HepG2 (cell line): Measurements from ENCODE around the gene ERFL. TPM values are rescaled to one million over a fixed set of nuclear protein-coding genes. Genes with fewer than 3 reads are reported as not detected.

ENCODE experiments used
- AHR ChIP-seq: IDR thresholded peaks from 2 replicates; pipeline ENCODE4 v1.6.1; 2018; ENCODE audit warnings: missing genetic modification reagents, missing compliant biosample characterization
- BRD4 ChIP-seq: sonication (generic); formaldehyde crosslinking; IDR thresholded peaks from 2 replicates; pipeline ENCODE4 v1.4.0; 2020; ENCODE audit warnings: missing genetic modification reagents
- CCAR2 ChIP-seq: fragments of 200-400 bp; formaldehyde crosslinking; optimal IDR thresholded peaks from 2 replicates; pipeline ENCODE3; 2018; ENCODE audit warnings: low read depth, mild to moderate bottlenecking, low read length, moderate library complexity
- KDM1A ChIP-seq: IDR thresholded peaks from 2 replicates; pipeline ENCODE4 v1.6.1; 2016; ENCODE audit warnings: missing compliant biosample characterization
- MEIS1 ChIP-seq: sonication (generic); formaldehyde crosslinking; IDR thresholded peaks from 2 replicates; pipeline ENCODE4 v1.9.0; 2021; ENCODE audit warnings: mild to moderate bottlenecking, missing genetic modification reagents, moderate library complexity, borderline replicate concordance
- NFRKB ChIP-seq: fragments of 450-650 bp; IDR thresholded peaks from 2 replicates; pipeline ENCODE4 v1.6.1; 2017
- NFYB ChIP-seq: sonication (generic); formaldehyde crosslinking; IDR thresholded peaks from 2 replicates; pipeline ENCODE4 v1.4.0; 2020; ENCODE audit warnings: missing genetic modification reagents
- ONECUT2 ChIP-seq: sonication (generic); formaldehyde crosslinking; IDR thresholded peaks from 2 replicates; pipeline ENCODE4 v1.4.0; 2020; ENCODE audit warnings: missing genetic modification reagents
- PHB2 ChIP-seq: fragments of 450-650 bp; IDR thresholded peaks from 2 replicates; pipeline ENCODE4 v1.6.1; 2018; ENCODE audit not compliant: partially characterized antibody
- RARA ChIP-seq: IDR thresholded peaks from 2 replicates; pipeline ENCODE4 v1.6.1; 2016; ENCODE audit warnings: missing genetic modification reagents, missing compliant biosample characterization
- SALL1 ChIP-seq: sonication (generic); formaldehyde crosslinking; IDR thresholded peaks from 2 replicates; pipeline ENCODE4 v1.8.0; 2022; ENCODE audit warnings: mild to moderate bottlenecking, missing genetic modification reagents
- SP1 ChIP-seq, 2 experiments: fragments of 450-650 bp in 1 of 2; sonication (generic) in 1 of 2; formaldehyde crosslinking in 1 of 2; IDR thresholded peaks; 2 replicates each; pipeline versions ENCODE4 v1.4.0 to v1.6.1; 2016 to 2020; ENCODE audit warnings: missing genetic modification reagents in 1 of 2
- U2AF2 ChIP-seq: fragments of 200-400 bp; formaldehyde crosslinking; IDR thresholded peaks from 2 replicates; pipeline ENCODE4 v1.6.1; 2017; ENCODE audit warnings: low read depth, mild to moderate bottlenecking, low read length
- ZMYM2 ChIP-seq: sonication (generic); formaldehyde crosslinking; IDR thresholded peaks from 2 replicates; pipeline ENCODE4 v1.8.0; 2022; ENCODE audit warnings: mild to moderate bottlenecking, missing genetic modification reagents
- ZNF326 ChIP-seq: sonication (generic); formaldehyde crosslinking; IDR thresholded peaks from 2 replicates; pipeline ENCODE4 v1.4.0; 2020; ENCODE audit warnings: missing genetic modification reagents, borderline replicate concordance
- ZNF737 ChIP-seq: sonication (generic); formaldehyde crosslinking; IDR thresholded peaks from 2 replicates; pipeline ENCODE4 v1.5.0; 2020; ENCODE audit warnings: missing genetic modification reagents, mild to moderate bottlenecking, borderline replicate concordance
- ZNF747 ChIP-seq: sonication (generic); formaldehyde crosslinking; IDR thresholded peaks from 2 replicates; pipeline ENCODE4 v1.8.1; 2023; ENCODE audit warnings: missing genetic modification reagents, mild to moderate bottlenecking, borderline replicate concordance
- ZNF883 ChIP-seq: sonication (generic); formaldehyde crosslinking; IDR thresholded peaks from 2 replicates; pipeline ENCODE4 v1.5.1; 2020; ENCODE audit warnings: mild to moderate bottlenecking, missing genetic modification reagents; ENCODE audit errors: not compliant biosample characterization
- ZSCAN25 ChIP-seq: sonication (generic); formaldehyde crosslinking; IDR thresholded peaks from 2 replicates; pipeline ENCODE4 v1.8.0; 2022; ENCODE audit warnings: mild to moderate bottlenecking, missing genetic modification reagents
- polyA plus RNA-seq, 8 experiments: library from polyadenylated mRNA; depleted of rRNA in 3 of 8; stranded (reverse) in 7 of 8; unstranded in 1 of 8; fragments of >200 nt; fragmentation: Illumina TruSeq in 4 of 8; extraction: Trizol in 4 of 8; gene quantifications; 2 replicates each; pipeline versions ENCODE4 v1.2.1 to v1.2.3, GENCODE V29; 2011 to 2016; ENCODE audit warnings: low read depth in 4 of 8, missing spikeins in 1 of 8, mixed read lengths in 1 of 8; ENCODE audit not compliant: insufficient read depth in 1 of 8
- total RNA-seq, 5 experiments: library from RNA; depleted of rRNA; stranded (reverse); fragments of >200 nt; fragmentation: Illumina TruSeq; extraction: Trizol; gene quantifications; 2 replicates each; pipeline ENCODE4 v1.2.3, GENCODE V29; 2016; ENCODE audit warnings: low read depth in 1 of 5
- TF ChIP-seq, protein P1 (sequence below): sonication (generic); formaldehyde crosslinking; IDR thresholded peaks from 2 replicates; pipeline ENCODE4 v1.8.1; 2023; ENCODE audit warnings: mild to moderate bottlenecking, moderate library complexity, missing genetic modification reagents
- TF ChIP-seq, protein P2 (sequence below): sonication (generic); formaldehyde crosslinking; IDR thresholded peaks from 2 replicates; pipeline ENCODE4 v1.4.0; 2020; ENCODE audit warnings: missing genetic modification reagents, low read depth, mild to moderate bottlenecking, borderline replicate concordance
- TF ChIP-seq, protein P3 (sequence below): sonication (generic); formaldehyde crosslinking; IDR thresholded peaks from 2 replicates; pipeline ENCODE4 v1.4.0; 2020; ENCODE audit warnings: missing genetic modification reagents
- TF ChIP-seq, protein P4 (sequence below): sonication (generic); formaldehyde crosslinking; IDR thresholded peaks from 2 replicates; pipeline ENCODE4 v1.4.0; 2020; ENCODE audit warnings: missing genetic modification reagents
- TF ChIP-seq, protein P5 (sequence below): sonication (generic); formaldehyde crosslinking; conservative IDR thresholded peaks from 2 replicates; pipeline ENCODE4 v1.8.0; 2022; ENCODE audit warnings: missing genetic modification reagents

ERFL gene
- total and polyA plus RNA-seq, 2 of the 13 experiments (the other 11 are each of a cell fraction or from before 2014, with no cell fraction given) = not detected

DNA sequence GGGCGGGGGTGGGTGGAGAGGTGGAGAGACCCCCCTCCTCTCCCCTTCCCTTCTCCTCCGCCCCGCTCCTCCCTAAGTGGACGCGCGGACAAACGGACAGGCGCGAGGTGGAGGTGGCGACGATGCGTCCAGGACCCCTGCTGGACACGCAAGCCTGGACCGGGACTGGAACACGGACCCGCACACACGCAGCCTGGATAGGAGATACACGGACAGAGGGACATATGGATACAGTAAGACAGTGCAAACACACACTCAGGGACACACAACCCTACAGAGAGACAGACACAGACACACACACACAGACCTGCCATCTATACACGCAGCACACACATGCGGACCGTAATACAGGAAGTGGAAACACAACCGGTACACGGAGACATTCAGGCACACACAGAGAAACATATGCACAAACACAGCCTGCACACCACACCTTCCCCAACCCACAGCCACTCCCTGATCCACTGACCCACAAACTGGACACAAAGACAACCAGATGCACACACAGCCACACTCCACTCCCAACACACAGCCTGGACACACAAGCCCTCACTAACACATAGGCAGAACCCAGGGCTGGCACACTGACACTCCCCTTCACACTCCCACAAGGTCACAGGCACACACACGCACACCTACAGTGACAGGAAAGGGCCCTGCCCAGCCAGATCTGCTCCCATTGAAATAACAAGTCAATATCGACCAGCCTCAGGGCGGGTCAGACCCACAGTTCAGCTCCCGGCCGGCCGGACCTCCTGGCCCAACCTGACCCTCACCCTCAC, 696 bp upstream of the ERFL start (continued):
- TF ChIP-seq CCAR2 = no peak
- no peak for TF ChIP-seq KDM1A (CRISPR knock-in tag)
- TF ChIP-seq, protein P1, sequence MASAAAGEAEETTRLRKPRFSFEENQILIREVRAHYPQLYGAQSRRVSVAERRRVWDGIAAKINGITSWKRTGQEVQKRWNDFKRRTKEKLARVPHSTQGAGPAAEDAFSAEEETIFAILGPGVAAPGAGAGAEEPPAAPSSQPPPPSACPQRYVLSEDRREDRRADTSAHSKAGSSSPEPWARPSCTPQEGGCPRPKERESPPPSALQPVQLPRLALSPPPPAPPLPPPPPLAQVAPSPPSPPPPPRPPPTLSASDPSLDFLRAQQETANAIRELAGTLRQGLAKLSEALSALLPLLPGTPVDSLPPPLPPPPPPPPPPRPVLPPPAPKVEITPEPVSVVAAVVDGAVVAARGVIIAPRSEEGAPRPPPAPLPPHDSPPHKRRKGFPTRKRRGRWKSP (CRISPR knock-in tag) = no peak
- TF ChIP-seq ZNF747 = no peak
- TF ChIP-seq AHR (CRISPR knock-in tag) = no peak
- TF ChIP-seq, protein P2, sequence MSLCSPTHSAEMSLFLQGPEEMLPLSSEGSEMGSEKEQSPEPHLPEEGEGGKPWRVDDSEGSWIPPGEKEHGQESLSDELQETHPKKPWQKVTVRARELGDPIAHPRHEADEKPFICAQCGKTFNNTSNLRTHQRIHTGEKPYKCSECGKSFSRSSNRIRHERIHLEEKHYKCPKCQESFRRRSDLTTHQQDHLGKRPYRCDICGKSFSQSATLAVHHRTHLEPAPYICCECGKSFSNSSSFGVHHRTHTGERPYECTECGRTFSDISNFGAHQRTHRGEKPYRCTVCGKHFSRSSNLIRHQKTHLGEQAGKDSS (CRISPR knock-in tag) = no peak
- no peak for TF ChIP-seq PHB2
- no peak for TF ChIP-seq U2AF2
- TF ChIP-seq, protein P3, sequence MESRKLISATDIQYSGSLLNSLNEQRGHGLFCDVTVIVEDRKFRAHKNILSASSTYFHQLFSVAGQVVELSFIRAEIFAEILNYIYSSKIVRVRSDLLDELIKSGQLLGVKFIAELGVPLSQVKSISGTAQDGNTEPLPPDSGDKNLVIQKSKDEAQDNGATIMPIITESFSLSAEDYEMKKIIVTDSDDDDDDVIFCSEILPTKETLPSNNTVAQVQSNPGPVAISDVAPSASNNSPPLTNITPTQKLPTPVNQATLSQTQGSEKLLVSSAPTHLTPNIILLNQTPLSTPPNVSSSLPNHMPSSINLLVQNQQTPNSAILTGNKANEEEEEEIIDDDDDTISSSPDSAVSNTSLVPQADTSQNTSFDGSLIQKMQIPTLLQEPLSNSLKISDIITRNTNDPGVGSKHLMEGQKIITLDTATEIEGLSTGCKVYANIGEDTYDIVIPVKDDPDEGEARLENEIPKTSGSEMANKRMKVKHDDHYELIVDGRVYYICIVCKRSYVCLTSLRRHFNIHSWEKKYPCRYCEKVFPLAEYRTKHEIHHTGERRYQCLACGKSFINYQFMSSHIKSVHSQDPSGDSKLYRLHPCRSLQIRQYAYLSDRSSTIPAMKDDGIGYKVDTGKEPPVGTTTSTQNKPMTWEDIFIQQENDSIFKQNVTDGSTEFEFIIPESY (CRISPR knock-in tag) = 0 out of 2 replicates have a peak, but pooled peaks have one; percentile 31
- no peak for TF ChIP-seq NFRKB
- no peak for TF ChIP-seq ZNF737 (CRISPR knock-in tag)
- TF ChIP-seq RARA (CRISPR knock-in tag) = no peak
- peak; percentile 31 for TF ChIP-seq ZNF883 (CRISPR knock-in tag)
- TF ChIP-seq, protein P4, sequence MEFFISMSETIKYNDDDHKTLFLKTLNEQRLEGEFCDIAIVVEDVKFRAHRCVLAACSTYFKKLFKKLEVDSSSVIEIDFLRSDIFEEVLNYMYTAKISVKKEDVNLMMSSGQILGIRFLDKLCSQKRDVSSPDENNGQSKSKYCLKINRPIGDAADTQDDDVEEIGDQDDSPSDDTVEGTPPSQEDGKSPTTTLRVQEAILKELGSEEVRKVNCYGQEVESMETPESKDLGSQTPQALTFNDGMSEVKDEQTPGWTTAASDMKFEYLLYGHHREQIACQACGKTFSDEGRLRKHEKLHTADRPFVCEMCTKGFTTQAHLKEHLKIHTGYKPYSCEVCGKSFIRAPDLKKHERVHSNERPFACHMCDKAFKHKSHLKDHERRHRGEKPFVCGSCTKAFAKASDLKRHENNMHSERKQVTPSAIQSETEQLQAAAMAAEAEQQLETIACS (CRISPR knock-in tag) = no peak
- TF ChIP-seq ZSCAN25 (CRISPR knock-in tag) = 0 out of 2 replicates have a peak, but pooled peaks have one; percentile 41
- TF ChIP-seq, protein P5, sequence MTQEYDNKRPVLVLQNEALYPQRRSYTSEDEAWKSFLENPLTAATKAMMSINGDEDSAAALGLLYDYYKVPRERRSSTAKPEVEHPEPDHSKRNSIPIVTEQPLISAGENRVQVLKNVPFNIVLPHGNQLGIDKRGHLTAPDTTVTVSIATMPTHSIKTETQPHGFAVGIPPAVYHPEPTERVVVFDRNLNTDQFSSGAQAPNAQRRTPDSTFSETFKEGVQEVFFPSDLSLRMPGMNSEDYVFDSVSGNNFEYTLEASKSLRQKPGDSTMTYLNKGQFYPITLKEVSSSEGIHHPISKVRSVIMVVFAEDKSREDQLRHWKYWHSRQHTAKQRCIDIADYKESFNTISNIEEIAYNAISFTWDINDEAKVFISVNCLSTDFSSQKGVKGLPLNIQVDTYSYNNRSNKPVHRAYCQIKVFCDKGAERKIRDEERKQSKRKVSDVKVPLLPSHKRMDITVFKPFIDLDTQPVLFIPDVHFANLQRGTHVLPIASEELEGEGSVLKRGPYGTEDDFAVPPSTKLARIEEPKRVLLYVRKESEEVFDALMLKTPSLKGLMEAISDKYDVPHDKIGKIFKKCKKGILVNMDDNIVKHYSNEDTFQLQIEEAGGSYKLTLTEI (CRISPR knock-in tag) = no peak
- TF ChIP-seq ZNF326 (CRISPR knock-in tag) = no peak
- TF ChIP-seq SP1 (IDR thresholded peaks at IDR 0.05) = no peak
- TF ChIP-seq SP1 (CRISPR knock-in tag; IDR thresholded peaks at IDR 0.05) = no peak
- TF ChIP-seq ONECUT2 = peak; percentile 50; the same call in 1 of the 2 replicates
- peak; percentile 18; the same call in 1 of the 2 replicates for TF ChIP-seq MEIS1
- no peak for TF ChIP-seq NFYB (CRISPR knock-in tag)
- no peak for TF ChIP-seq SALL1 (CRISPR knock-in tag)
- TF ChIP-seq BRD4 = no peak
- no peak for TF ChIP-seq ZMYM2
